ENCODE data around the gene CCDC33.

- TF ChIP-seq EP300 (IDR thresholded peaks at IDR 0.05) (no peak), CTCF (IDR thresholded peaks at IDR 0.05) (no peak)
Measured at GRCh38 chr15:74215958-74216357, 20.2 kb upstream of the CCDC33 start.
